WTC11 (cell line): ENCODE data around the gene HES5. TPM values are rescaled to one million over a fixed set of nuclear protein-coding genes. Genes with fewer than 3 reads are reported as not detected.

Experiments
- ATAC-seq: fragments of 200-7000 bp; cut with Tn5 transposase; 2 replicates; pipeline ENCODE4 v1.10.0; 2021; ENCODE audit warnings: mild to moderate bottlenecking, moderate library complexity
- CTCF ChIA-PET: fragments of 300-600 bp; sonication (Branson Sonifier 250); formaldehyde crosslinking; loops from one replicate; lab custom pipeline; 2021; ENCODE audit warnings: antibody characterized with exemption; lab: Charles Lee
- POLR2A ChIA-PET: fragments of 350-600 bp; sonication (Branson Sonifier 250); formaldehyde crosslinking; loops from one replicate; lab custom pipeline; 2021; ENCODE audit warnings: antibody characterized with exemption; lab: Charles Lee
- DNase-seq: peaks from one replicate; pipeline ENCODE4 v3.0.0; 2021; ENCODE audit warnings: low spot score
- H3K27ac Mint-ChIP-seq: 2 replicates; pipeline ENCODE4 v1.8.0; 2021; ENCODE audit warnings: mixed read lengths
- H3K27me3 Mint-ChIP-seq: 2 replicates; pipeline ENCODE4 v1.8.0; 2021; ENCODE audit warnings: low read depth, mild to moderate bottlenecking, moderate library complexity, mixed read lengths
- H3K36me3 Mint-ChIP-seq: 2 replicates; pipeline ENCODE4 v1.8.0; 2021; ENCODE audit warnings: mixed read lengths
- H3K4me1 Mint-ChIP-seq: 2 replicates; pipeline ENCODE4 v1.8.0; 2022; ENCODE audit warnings: mixed read lengths
- H3K4me3 Mint-ChIP-seq: 2 replicates; pipeline ENCODE4 v1.8.0; 2021; ENCODE audit warnings: mild to moderate bottlenecking, moderate library complexity, mixed read lengths
- H3K9me3 Mint-ChIP-seq: 2 replicates; pipeline ENCODE4 v1.8.0; 2021; ENCODE audit warnings: mixed read lengths
- CBFB ChIP-seq: sonication (generic); formaldehyde crosslinking; IDR thresholded peaks from 2 replicates; pipeline ENCODE4 v1.8.1; 2022; ENCODE audit warnings: mild to moderate bottlenecking, low read depth, missing genetic modification reagents
- FOXP1 ChIP-seq: sonication (generic); formaldehyde crosslinking; IDR thresholded peaks from 2 replicates; pipeline ENCODE4 v1.8.0; 2022; ENCODE audit warnings: missing genetic modification reagents, mild to moderate bottlenecking, moderate library complexity, borderline replicate concordance
- JUN ChIP-seq: sonication (generic); formaldehyde crosslinking; IDR thresholded peaks from 2 replicates; pipeline ENCODE4 v1.8.0; 2023; ENCODE audit warnings: mild to moderate bottlenecking, missing genetic modification reagents
- ZBTB43 ChIP-seq: sonication (generic); formaldehyde crosslinking; IDR thresholded peaks from 2 replicates; pipeline ENCODE4 v1.8.1; 2023; ENCODE audit warnings: mild to moderate bottlenecking, missing genetic modification reagents
- ZMAT4 ChIP-seq: fragments of 250-450 bp; sonication (Bioruptor Pico); IDR thresholded peaks from 2 replicates; pipeline ENCODE4 v1.9.0; 2021; ENCODE audit warnings: mild to moderate bottlenecking
- ZNF138 ChIP-seq: sonication (generic); formaldehyde crosslinking; conservative IDR thresholded peaks from 2 replicates; pipeline ENCODE4 v1.8.1; 2022; ENCODE audit warnings: mild to moderate bottlenecking, moderate library complexity, missing genetic modification reagents
- ZNF232 ChIP-seq: sonication (generic); formaldehyde crosslinking; IDR thresholded peaks from 2 replicates; pipeline ENCODE4 v1.8.0; 2022; ENCODE audit warnings: mild to moderate bottlenecking, missing genetic modification reagents
- ZNF416 ChIP-seq: fragments of 250-450 bp; sonication (Bioruptor Pico); IDR thresholded peaks from 2 replicates; pipeline ENCODE4 v1.9.0; 2021; ENCODE audit warnings: mild to moderate bottlenecking, inconsistent platforms
- ZNF512 ChIP-seq: sonication (generic); formaldehyde crosslinking; IDR thresholded peaks from 2 replicates; pipeline ENCODE4 v1.8.1; 2022; ENCODE audit warnings: missing genetic modification reagents, borderline replicate concordance
- total RNA-seq: library from RNA; stranded (reverse); gene quantifications from 3 replicates; pipeline ENCODE4 v1.2.3, GENCODE V29; 2021
- TF ChIP-seq, protein P1 (sequence below): sonication (generic); formaldehyde crosslinking; IDR thresholded peaks from 2 replicates; pipeline ENCODE4 v1.8.0; 2022; ENCODE audit warnings: missing genetic modification reagents
- TF ChIP-seq, protein P2 (sequence below): sonication (generic); formaldehyde crosslinking; IDR thresholded peaks from 2 replicates; pipeline ENCODE4 v1.8.0; 2022; ENCODE audit warnings: mild to moderate bottlenecking, missing genetic modification reagents
- TF ChIP-seq, protein P3 (sequence below): sonication (generic); formaldehyde crosslinking; IDR thresholded peaks from 2 replicates; pipeline ENCODE4 v1.8.1; 2022; ENCODE audit warnings: low read depth, missing genetic modification reagents, borderline replicate concordance

The HES5 gene
- total RNA-seq, 1 experiment from 2014 or later = not detected

DNA sequence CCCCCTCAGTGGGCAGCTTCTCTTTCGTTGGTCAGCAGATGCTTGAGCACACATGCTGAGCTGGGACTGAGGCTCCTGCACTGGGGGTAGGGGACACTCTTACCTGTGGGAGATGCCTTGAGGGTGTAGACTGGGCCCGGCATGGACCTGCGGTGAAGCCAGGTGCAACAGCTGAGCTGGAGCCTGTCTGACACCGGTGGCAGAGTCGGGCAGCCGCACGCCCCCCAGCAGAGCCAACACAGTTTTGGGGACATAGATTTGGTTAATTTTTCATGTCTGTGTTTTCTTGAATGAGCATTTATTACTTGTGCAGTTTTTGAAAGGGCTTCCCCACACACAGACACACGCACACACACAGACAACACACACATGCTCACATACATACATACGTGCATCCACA is 5.9 kb upstream of the HES5 start:
- no peak for TF ChIP-seq ZNF138
- TF ChIP-seq, protein P1, sequence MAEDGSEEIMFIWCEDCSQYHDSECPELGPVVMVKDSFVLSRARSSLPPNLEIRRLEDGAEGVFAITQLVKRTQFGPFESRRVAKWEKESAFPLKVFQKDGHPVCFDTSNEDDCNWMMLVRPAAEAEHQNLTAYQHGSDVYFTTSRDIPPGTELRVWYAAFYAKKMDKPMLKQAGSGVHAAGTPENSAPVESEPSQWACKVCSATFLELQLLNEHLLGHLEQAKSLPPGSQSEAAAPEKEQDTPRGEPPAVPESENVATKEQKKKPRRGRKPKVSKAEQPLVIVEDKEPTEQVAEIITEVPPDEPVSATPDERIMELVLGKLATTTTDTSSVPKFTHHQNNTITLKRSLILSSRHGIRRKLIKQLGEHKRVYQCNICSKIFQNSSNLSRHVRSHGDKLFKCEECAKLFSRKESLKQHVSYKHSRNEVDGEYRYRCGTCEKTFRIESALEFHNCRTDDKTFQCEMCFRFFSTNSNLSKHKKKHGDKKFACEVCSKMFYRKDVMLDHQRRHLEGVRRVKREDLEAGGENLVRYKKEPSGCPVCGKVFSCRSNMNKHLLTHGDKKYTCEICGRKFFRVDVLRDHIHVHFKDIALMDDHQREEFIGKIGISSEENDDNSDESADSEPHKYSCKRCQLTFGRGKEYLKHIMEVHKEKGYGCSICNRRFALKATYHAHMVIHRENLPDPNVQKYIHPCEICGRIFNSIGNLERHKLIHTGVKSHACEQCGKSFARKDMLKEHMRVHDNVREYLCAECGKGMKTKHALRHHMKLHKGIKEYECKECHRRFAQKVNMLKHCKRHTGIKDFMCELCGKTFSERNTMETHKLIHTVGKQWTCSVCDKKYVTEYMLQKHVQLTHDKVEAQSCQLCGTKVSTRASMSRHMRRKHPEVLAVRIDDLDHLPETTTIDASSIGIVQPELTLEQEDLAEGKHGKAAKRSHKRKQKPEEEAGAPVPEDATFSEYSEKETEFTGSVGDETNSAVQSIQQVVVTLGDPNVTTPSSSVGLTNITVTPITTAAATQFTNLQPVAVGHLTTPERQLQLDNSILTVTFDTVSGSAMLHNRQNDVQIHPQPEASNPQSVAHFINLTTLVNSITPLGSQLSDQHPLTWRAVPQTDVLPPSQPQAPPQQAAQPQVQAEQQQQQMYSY = no peak
- TF ChIP-seq ZNF416 (CRISPR knock-in tag) = no peak
- TF ChIP-seq, protein P2, sequence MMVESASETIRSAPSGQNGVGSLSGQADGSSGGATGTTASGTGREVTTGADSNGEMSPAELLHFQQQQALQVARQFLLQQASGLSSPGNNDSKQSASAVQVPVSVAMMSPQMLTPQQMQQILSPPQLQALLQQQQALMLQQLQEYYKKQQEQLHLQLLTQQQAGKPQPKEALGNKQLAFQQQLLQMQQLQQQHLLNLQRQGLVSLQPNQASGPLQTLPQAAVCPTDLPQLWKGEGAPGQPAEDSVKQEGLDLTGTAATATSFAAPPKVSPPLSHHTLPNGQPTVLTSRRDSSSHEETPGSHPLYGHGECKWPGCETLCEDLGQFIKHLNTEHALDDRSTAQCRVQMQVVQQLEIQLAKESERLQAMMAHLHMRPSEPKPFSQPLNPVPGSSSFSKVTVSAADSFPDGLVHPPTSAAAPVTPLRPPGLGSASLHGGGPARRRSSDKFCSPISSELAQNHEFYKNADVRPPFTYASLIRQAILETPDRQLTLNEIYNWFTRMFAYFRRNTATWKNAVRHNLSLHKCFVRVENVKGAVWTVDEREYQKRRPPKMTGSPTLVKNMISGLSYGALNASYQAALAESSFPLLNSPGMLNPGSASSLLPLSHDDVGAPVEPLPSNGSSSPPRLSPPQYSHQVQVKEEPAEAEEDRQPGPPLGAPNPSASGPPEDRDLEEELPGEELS = no peak
- TF ChIP-seq, protein P3, sequence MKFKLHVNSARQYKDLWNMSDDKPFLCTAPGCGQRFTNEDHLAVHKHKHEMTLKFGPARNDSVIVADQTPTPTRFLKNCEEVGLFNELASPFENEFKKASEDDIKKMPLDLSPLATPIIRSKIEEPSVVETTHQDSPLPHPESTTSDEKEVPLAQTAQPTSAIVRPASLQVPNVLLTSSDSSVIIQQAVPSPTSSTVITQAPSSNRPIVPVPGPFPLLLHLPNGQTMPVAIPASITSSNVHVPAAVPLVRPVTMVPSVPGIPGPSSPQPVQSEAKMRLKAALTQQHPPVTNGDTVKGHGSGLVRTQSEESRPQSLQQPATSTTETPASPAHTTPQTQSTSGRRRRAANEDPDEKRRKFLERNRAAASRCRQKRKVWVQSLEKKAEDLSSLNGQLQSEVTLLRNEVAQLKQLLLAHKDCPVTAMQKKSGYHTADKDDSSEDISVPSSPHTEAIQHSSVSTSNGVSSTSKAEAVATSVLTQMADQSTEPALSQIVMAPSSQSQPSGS (CRISPR knock-in tag) = no peak
- TF ChIP-seq ZNF512 (CRISPR knock-in tag) = no peak
- Mint-ChIP-seq H3K27ac (no peak overlapping the region), H3K4me3 (no peak overlapping the region), H3K9me3 (no peaks in the 10 kb centered on the region), H3K27me3 (peaks cover 61% of the 10 kb centered on the region), H3K4me1 (peaks cover 9% of the 10 kb centered on the region), H3K36me3 (no peaks in the 10 kb centered on the region)
- no peak for DNase-seq
- ATAC-seq = no peak
- CTCF ChIA-PET = interaction anchor here (1.4 to 2.3 kb wide), 6 partner anchors 10 to 26 kb away, joined by 6 to 14 read pairs (median 6); partner anchors contain the start of gene PANK4
- POLR2A ChIA-PET = no interaction called here

GRCh38 chr1:2535455-2535854 is 5.4 kb upstream of the HES5 start:
- ATAC-seq (0 out of 2 replicates have a peak, but pooled peaks have one; percentile 7), DNase-seq (no peak)
- Mint-ChIP-seq H3K4me3 (no peak overlapping the region), H3K36me3 (no peaks in the 10 kb centered on the region), H3K4me1 (peaks cover 9% of the 10 kb centered on the region), H3K27ac (no peak overlapping the region), H3K9me3 (no peaks in the 10 kb centered on the region)
- ChIA-PET POLR2A (no interaction called here), CTCF (interaction anchor here (0.8 to 2.3 kb wide), 8 partner anchors 9 to 329 kb away, joined by 3 to 14 read pairs (median 6); partner anchors contain the start of gene PANK4)
- no peak for TF ChIP-seq JUN (CRISPR knock-in tag)
- TF ChIP-seq ZNF232 = no peak
- TF ChIP-seq ZBTB43 (CRISPR knock-in tag) = no peak
- TF ChIP-seq ZMAT4 (CRISPR knock-in tag) = no peak
- TF ChIP-seq ZNF512 (CRISPR knock-in tag) = no peak
- TF ChIP-seq FOXP1 (CRISPR knock-in tag) = no peak
- TF ChIP-seq CBFB (CRISPR knock-in tag) = no peak
- TF ChIP-seq, all 79 proteins: peak for 0
- peaks cover 66% of the 10 kb centered on the region for H3K27me3 Mint-ChIP-seq
